PC-9 (cell line): Measurements from ENCODE around the gene SIGLEC9.

ENCODE experiments used
- EZH2 ChIP-seq: fragments of 200-600 bp; sonication (generic); IDR thresholded peaks from 2 replicates; pipeline ENCODE4 v1.8.0; 2017; ENCODE audit warnings: antibody characterized with exemption, low read depth
- TF ChIP-seq, protein P1 (sequence below): fragments of 200-600 bp; sonication (generic); conservative IDR thresholded peaks from 2 replicates; pipeline ENCODE4 v1.6.1; 2017; ENCODE audit warnings: mixed run types, antibody characterized with exemption, mild to moderate bottlenecking, moderate library complexity

DNA sequence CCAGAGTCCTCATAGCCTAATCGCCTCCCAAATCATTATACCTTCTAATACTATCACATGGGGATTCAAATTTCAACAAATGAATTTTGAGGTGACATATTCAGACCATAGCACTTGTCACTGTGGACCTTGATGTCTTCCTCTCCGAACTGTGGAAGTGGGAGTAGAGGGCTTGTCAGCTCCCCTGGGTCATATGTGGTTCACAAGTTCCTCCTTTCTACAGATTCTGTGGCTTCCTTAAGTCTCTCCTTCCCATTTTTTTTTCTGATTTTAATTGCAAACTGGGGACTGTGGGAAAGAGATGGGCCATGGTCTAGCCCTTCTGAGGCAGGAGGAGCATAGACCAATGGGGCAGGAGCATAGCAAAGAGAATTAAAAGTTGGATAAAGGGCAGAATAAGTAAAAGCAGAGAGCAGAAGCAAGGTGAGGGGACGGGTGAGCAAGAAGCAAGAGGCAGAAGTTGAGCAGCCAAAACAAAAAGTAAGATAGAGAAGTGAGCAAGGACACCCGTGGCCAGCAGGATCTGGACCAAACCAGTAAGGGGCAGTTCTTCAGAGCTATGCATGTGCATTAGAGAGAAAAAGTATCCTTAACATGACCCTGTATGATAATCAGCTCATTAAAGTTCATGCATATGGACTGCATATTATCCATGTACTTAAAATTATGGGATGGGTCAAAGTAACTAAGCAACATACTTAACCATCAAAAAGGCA is 14.8 kb downstream of the SIGLEC9 start:
- TF ChIP-seq, protein P1, sequence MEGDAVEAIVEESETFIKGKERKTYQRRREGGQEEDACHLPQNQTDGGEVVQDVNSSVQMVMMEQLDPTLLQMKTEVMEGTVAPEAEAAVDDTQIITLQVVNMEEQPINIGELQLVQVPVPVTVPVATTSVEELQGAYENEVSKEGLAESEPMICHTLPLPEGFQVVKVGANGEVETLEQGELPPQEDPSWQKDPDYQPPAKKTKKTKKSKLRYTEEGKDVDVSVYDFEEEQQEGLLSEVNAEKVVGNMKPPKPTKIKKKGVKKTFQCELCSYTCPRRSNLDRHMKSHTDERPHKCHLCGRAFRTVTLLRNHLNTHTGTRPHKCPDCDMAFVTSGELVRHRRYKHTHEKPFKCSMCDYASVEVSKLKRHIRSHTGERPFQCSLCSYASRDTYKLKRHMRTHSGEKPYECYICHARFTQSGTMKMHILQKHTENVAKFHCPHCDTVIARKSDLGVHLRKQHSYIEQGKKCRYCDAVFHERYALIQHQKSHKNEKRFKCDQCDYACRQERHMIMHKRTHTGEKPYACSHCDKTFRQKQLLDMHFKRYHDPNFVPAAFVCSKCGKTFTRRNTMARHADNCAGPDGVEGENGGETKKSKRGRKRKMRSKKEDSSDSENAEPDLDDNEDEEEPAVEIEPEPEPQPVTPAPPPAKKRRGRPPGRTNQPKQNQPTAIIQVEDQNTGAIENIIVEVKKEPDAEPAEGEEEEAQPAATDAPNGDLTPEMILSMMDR, result no peak
- TF ChIP-seq EZH2, result no peak
